K562 (cell line): ENCODE measurements around the gene VMP1. TPM values are rescaled to one million over a fixed set of nuclear protein-coding genes. Genes with fewer than 3 reads are reported as not detected.

Experiments used
- ELF1 ChIP-seq: fragments of 200-800 bp; sonication (Bioruptor generic); IDR thresholded peaks from 2 replicates; pipeline ENCODE4 v1.6.1; 2016; ENCODE audit warnings: missing genetic modification characterization, missing compliant biosample characterization
- FOXA3 ChIP-seq, 2 experiments: fragments of 450-650 bp in 1 of 2; sonication (generic) in 1 of 2; formaldehyde crosslinking; IDR thresholded peaks in 1 of 2; conservative IDR thresholded peaks in 1 of 2; 2 replicates each; pipeline versions ENCODE4 v1.4.0 to v1.8.0; 2020 to 2022; ENCODE audit warnings: mild to moderate bottlenecking in 2 of 2, missing genetic modification reagents in 1 of 2
- MIER1 ChIP-seq: fragments of 450-650 bp; IDR thresholded peaks from 2 replicates; pipeline ENCODE4 v1.6.1; 2016; ENCODE audit warnings: antibody characterized with exemption, mild to moderate bottlenecking, low read depth
- MYBL2 ChIP-seq, 2 experiments: fragments of 450-650 bp in 1 of 2; sonication (generic) in 1 of 2; formaldehyde crosslinking in 1 of 2; IDR thresholded peaks; 2 replicates each; pipeline versions ENCODE4 v1.6.1 to v1.8.1; 2017 to 2022; ENCODE audit warnings: borderline replicate concordance in 1 of 2, inconsistent platforms in 1 of 2, low read depth in 1 of 2, mild to moderate bottlenecking in 1 of 2, missing genetic modification reagents in 1 of 2, moderate library complexity in 1 of 2
- NR4A1 ChIP-seq, 2 experiments: fragments of 250-450 bp in 1 of 2; fragments of 450-650 bp in 1 of 2; sonication (Bioruptor Pico) in 1 of 2; IDR thresholded peaks; 2 replicates each; pipeline versions ENCODE4 v1.4.0 to v1.6.1; 2016 to 2020; ENCODE audit warnings: mild to moderate bottlenecking in 2 of 2, missing compliant biosample characterization in 1 of 2, missing genetic modification characterization in 1 of 2, moderate library complexity in 1 of 2
- POLR2AphosphoS5 ChIP-seq: IDR thresholded peaks from 2 replicates; pipeline ENCODE4 v1.6.1; 2011; ENCODE audit warnings: mild to moderate bottlenecking, low read depth, low read length, moderate library complexity; ENCODE audit not compliant: control insufficient read depth, insufficient read depth
- RUNX1 ChIP-seq: sonication (generic); IDR thresholded peaks from 2 replicates; pipeline ENCODE4 v1.6.1; 2016; ENCODE audit warnings: antibody characterized with exemption, low read depth
- SRSF1 ChIP-seq: fragments of 200-400 bp; formaldehyde crosslinking; IDR thresholded peaks from 2 replicates; pipeline ENCODE4 v1.6.1; 2017; ENCODE audit warnings: mild to moderate bottlenecking, low read depth, low read length, moderate library complexity
- U2AF2 ChIP-seq: fragments of 200-400 bp; formaldehyde crosslinking; optimal IDR thresholded peaks from 2 replicates; pipeline ENCODE3; 2017; ENCODE audit warnings: low read depth, mild to moderate bottlenecking, low read length
- ZNF561 ChIP-seq: fragments of 450-650 bp; formaldehyde crosslinking; conservative IDR thresholded peaks from 2 replicates; pipeline ENCODE4 v1.4.0; 2020; ENCODE audit warnings: mild to moderate bottlenecking, moderate library complexity
- ZNF707 ChIP-seq: fragments of 250-450 bp; sonication (Bioruptor Pico); conservative IDR thresholded peaks from 2 replicates; pipeline ENCODE4 v1.8.0; 2022; ENCODE audit warnings: inconsistent platforms, mild to moderate bottlenecking, moderate library complexity
- polyA plus RNA-seq, 8 experiments: library from polyadenylated mRNA; depleted of rRNA in 4 of 8; stranded (reverse) in 5 of 8; unstranded in 3 of 8; fragments of >200 nt; fragmentation: Nextera tagmentation in 2 of 8; fragmentation: Illumina TruSeq in 1 of 8; extraction: Ambion mirVana in 2 of 8; extraction: Trizol in 1 of 8; gene quantifications; 2 replicates each; pipeline versions ENCODE4 v1.2.1 to v1.2.3, GENCODE V29; 2011 to 2014; ENCODE audit warnings: inconsistent platforms in 1 of 8, missing spikeins in 1 of 8
- total RNA-seq, 7 experiments: library from RNA; depleted of rRNA in 6 of 7; stranded (reverse); fragments of >200 nt in 6 of 7; fragmentation: Illumina TruSeq in 2 of 7; extraction: Trizol in 2 of 7; gene quantifications; 2 replicates each; pipeline versions ENCODE4 v1.2.1 to v1.2.3, GENCODE V29; 2011 to 2021; ENCODE audit warnings: low replicate concordance in 1 of 7
- TF ChIP-seq, protein P1 (sequence below): fragments of 200-600 bp; sonication (generic); IDR thresholded peaks from one replicate; pipeline ENCODE4 v1.6.1; 2012; ENCODE audit warnings: mild to moderate bottlenecking, low read depth, low read length, inconsistent platforms

VMP1 gene
- total and polyA plus RNA-seq, 9 of the 15 experiments (the other 6 are each of a cell fraction or from before 2014, with no cell fraction given), result 123 to 304 (median 151) TPM

DNA sequence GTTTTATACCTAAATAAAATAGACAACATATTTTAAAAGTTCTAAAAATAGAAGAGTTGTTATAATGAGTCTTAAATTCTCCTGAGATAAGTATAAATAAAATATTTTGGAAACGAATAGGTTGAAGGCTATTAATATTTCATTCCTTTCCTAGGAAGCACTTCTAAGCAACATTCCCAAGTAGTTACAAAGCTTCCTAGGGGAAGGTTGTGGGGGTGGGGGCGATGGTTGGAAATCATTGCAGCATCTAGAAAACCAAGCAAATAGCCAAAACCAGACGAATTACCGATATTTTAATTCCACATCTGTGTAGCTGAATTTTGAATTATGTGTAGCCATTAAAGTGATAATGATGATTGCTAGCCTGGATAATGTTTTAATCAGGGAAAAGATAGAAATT, 27.1 kb upstream of the VMP1 start (continued):
- TF ChIP-seq MIER1 (no peak), MYBL2 (IDR thresholded peaks at IDR 0.05; ENCODE audit: low read depth) (no peak), MYBL2 (CRISPR knock-in tag; IDR thresholded peaks at IDR 0.05; ENCODE audit: borderline replicate concordance) (no peak), FOXA3 (CRISPR knock-in tag; conservative IDR thresholded peaks at IDR 0.05 in 1 of 2, IDR thresholded peaks at IDR 0.05 in 1 of 2) (no peak), ZNF561 (no peak), U2AF2 (no peak), ZNF707 (CRISPR knock-in tag) (no peak), SRSF1 (0 out of 2 replicates have a peak, but pooled peaks have one; percentile 45), NR4A1 (CRISPR knock-in tag; IDR thresholded peaks at IDR 0.05) (no peak), NR4A1 (tag; IDR thresholded peaks at IDR 0.05) (no peak), RUNX1 (no peak), ELF1 (tag) (no peak), POLR2AphosphoS5 (0 out of 2 replicates have a peak, but pooled peaks have one; percentile 21)
- TF ChIP-seq, protein P1, sequence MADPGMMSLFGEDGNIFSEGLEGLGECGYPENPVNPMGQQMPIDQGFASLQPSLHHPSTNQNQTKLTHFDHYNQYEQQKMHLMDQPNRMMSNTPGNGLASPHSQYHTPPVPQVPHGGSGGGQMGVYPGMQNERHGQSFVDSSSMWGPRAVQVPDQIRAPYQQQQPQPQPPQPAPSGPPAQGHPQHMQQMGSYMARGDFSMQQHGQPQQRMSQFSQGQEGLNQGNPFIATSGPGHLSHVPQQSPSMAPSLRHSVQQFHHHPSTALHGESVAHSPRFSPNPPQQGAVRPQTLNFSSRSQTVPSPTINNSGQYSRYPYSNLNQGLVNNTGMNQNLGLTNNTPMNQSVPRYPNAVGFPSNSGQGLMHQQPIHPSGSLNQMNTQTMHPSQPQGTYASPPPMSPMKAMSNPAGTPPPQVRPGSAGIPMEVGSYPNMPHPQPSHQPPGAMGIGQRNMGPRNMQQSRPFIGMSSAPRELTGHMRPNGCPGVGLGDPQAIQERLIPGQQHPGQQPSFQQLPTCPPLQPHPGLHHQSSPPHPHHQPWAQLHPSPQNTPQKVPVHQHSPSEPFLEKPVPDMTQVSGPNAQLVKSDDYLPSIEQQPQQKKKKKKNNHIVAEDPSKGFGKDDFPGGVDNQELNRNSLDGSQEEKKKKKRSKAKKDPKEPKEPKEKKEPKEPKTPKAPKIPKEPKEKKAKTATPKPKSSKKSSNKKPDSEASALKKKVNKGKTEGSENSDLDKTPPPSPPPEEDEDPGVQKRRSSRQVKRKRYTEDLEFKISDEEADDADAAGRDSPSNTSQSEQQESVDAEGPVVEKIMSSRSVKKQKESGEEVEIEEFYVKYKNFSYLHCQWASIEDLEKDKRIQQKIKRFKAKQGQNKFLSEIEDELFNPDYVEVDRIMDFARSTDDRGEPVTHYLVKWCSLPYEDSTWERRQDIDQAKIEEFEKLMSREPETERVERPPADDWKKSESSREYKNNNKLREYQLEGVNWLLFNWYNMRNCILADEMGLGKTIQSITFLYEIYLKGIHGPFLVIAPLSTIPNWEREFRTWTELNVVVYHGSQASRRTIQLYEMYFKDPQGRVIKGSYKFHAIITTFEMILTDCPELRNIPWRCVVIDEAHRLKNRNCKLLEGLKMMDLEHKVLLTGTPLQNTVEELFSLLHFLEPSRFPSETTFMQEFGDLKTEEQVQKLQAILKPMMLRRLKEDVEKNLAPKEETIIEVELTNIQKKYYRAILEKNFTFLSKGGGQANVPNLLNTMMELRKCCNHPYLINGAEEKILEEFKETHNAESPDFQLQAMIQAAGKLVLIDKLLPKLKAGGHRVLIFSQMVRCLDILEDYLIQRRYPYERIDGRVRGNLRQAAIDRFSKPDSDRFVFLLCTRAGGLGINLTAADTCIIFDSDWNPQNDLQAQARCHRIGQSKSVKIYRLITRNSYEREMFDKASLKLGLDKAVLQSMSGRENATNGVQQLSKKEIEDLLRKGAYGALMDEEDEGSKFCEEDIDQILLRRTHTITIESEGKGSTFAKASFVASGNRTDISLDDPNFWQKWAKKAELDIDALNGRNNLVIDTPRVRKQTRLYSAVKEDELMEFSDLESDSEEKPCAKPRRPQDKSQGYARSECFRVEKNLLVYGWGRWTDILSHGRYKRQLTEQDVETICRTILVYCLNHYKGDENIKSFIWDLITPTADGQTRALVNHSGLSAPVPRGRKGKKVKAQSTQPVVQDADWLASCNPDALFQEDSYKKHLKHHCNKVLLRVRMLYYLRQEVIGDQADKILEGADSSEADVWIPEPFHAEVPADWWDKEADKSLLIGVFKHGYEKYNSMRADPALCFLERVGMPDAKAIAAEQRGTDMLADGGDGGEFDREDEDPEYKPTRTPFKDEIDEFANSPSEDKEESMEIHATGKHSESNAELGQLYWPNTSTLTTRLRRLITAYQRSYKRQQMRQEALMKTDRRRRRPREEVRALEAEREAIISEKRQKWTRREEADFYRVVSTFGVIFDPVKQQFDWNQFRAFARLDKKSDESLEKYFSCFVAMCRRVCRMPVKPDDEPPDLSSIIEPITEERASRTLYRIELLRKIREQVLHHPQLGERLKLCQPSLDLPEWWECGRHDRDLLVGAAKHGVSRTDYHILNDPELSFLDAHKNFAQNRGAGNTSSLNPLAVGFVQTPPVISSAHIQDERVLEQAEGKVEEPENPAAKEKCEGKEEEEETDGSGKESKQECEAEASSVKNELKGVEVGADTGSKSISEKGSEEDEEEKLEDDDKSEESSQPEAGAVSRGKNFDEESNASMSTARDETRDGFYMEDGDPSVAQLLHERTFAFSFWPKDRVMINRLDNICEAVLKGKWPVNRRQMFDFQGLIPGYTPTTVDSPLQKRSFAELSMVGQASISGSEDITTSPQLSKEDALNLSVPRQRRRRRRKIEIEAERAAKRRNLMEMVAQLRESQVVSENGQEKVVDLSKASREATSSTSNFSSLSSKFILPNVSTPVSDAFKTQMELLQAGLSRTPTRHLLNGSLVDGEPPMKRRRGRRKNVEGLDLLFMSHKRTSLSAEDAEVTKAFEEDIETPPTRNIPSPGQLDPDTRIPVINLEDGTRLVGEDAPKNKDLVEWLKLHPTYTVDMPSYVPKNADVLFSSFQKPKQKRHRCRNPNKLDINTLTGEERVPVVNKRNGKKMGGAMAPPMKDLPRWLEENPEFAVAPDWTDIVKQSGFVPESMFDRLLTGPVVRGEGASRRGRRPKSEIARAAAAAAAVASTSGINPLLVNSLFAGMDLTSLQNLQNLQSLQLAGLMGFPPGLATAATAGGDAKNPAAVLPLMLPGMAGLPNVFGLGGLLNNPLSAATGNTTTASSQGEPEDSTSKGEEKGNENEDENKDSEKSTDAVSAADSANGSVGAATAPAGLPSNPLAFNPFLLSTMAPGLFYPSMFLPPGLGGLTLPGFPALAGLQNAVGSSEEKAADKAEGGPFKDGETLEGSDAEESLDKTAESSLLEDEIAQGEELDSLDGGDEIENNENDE, result no peak
